IMR-90 (cell line): ENCODE results near the gene EPAS1. TPM values are rescaled to one million over a fixed set of nuclear protein-coding genes. Genes with fewer than 3 reads are reported as not detected.

Experiments
- ATAC-seq: fragments of 200-7000 bp; cut with Tn5 transposase; 2 replicates; pipeline ENCODE4 v1.9.1; 2020; ENCODE audit warnings: low read depth, mild to moderate bottlenecking, moderate library complexity
- BruUV-seq: library from RNA; stranded (reverse); fragments of 400-500 nt; replicated peaks from 2 replicates; lab custom pipeline; 2021; lab: Mats Ljungman, UMichigan
- CTCF ChIA-PET: fragments of 300-600 bp; formaldehyde crosslinking; extraction: SDS; loops from one replicate; lab custom pipeline; 2021; ENCODE audit warnings: antibody characterized with exemption; lab: Yijun Ruan, JAX
- POLR2A ChIA-PET: fragments of 300-600 bp; sonication (Branson Sonifier 250); formaldehyde crosslinking; loops from one replicate; lab custom pipeline; 2022; ENCODE audit warnings: antibody characterized with exemption; ENCODE audit not compliant: unreplicated experiment; lab: Charles Lee
- DNase-seq: peaks from one replicate; pipeline ENCODE4 v3.0.0; 2013
- H2AFZ ChIP-seq: replicated peaks from 2 replicates; pipeline ENCODE3; 2013; ENCODE audit warnings: low read length, mild to moderate bottlenecking; ENCODE audit not compliant: poor library complexity
- H2AK5ac ChIP-seq: 2 replicates; pipeline ENCODE4 v1.6.1; 2013; ENCODE audit warnings: low read depth, low read length, inconsistent platforms
- H2AK9ac ChIP-seq: replicated peaks from 2 replicates; pipeline ENCODE3; 2013; ENCODE audit warnings: mild to moderate bottlenecking, low read depth, low read length, moderate library complexity; ENCODE audit not compliant: poor library complexity
- H2BK120ac ChIP-seq: 2 replicates; pipeline ENCODE4 v1.6.1; 2013; ENCODE audit warnings: low read depth, low read length, inconsistent platforms
- H2BK15ac ChIP-seq: 3 replicates; pipeline ENCODE4 v1.6.1; 2013; ENCODE audit warnings: low read depth, low read length, inconsistent platforms
- H2BK20ac ChIP-seq: 2 replicates; pipeline ENCODE4 v1.6.1; 2013; ENCODE audit warnings: low read depth, mild to moderate bottlenecking, inconsistent platforms, low read length, moderate library complexity
- H2BK5ac ChIP-seq: 2 replicates; pipeline ENCODE4 v1.6.1; 2013; ENCODE audit warnings: mild to moderate bottlenecking, low read depth, low read length, inconsistent platforms; ENCODE audit not compliant: poor library complexity, severe bottlenecking
- H3K14ac ChIP-seq: replicated peaks from 2 replicates; pipeline ENCODE4 v1.6.1; 2013; ENCODE audit warnings: low read depth, low read length, inconsistent platforms
- H3K18ac ChIP-seq: 2 replicates; pipeline ENCODE4 v1.6.1; 2013; ENCODE audit warnings: low read depth, low read length, control low read depth
- H3K23ac ChIP-seq: 2 replicates; pipeline ENCODE4 v1.6.1; 2013; ENCODE audit warnings: low read depth, low read length, inconsistent platforms
- H3K27ac ChIP-seq: 2 replicates; pipeline ENCODE4 v1.5.1; 2013; ENCODE audit warnings: mild to moderate bottlenecking, control low read depth, low read length; ENCODE audit not compliant: insufficient read depth
- H3K27me3 ChIP-seq: 2 replicates; pipeline ENCODE4 v1.6.1; 2013; ENCODE audit warnings: low read length; ENCODE audit not compliant: control insufficient read depth, insufficient read depth
- H3K36me3 ChIP-seq: 2 replicates; pipeline ENCODE4 v1.6.1; 2013; ENCODE audit warnings: low read length, mixed read lengths; ENCODE audit not compliant: control insufficient read depth, insufficient read depth
- H3K4ac ChIP-seq: 2 replicates; pipeline ENCODE4 v1.6.1; 2013; ENCODE audit warnings: low read depth, low read length, inconsistent platforms
- H3K4me1 ChIP-seq: 2 replicates; pipeline ENCODE4 v1.6.1; 2013; ENCODE audit warnings: low read length, mixed read lengths; ENCODE audit not compliant: control insufficient read depth, insufficient read depth
- H3K4me2 ChIP-seq: 2 replicates; pipeline ENCODE4 v1.6.1; 2013; ENCODE audit warnings: low read depth, mild to moderate bottlenecking, control low read depth, low read length, moderate library complexity
- H3K4me3 ChIP-seq: 2 replicates; pipeline ENCODE4 v1.5.1; 2013; ENCODE audit warnings: low read depth, mild to moderate bottlenecking, control low read depth, low read length, moderate library complexity; ENCODE audit not compliant: insufficient read depth
- H3K56ac ChIP-seq: 2 replicates; pipeline ENCODE4 v1.6.1; 2013; ENCODE audit warnings: low read length, inconsistent platforms; ENCODE audit not compliant: insufficient read depth; ENCODE audit errors: extremely low read depth
- H3K79me1 ChIP-seq, 2 experiments: 2 replicates each; pipeline ENCODE4 v1.6.1; 2013; ENCODE audit warnings: low read length in 2 of 2, inconsistent platforms in 1 of 2, low read depth in 1 of 2
- H3K9ac ChIP-seq: 2 replicates; pipeline ENCODE4 v1.6.1; 2013; ENCODE audit warnings: low read depth, low read length, control low read depth
- H3K9me1 ChIP-seq: 2 replicates; pipeline ENCODE4 v1.6.1; 2013; ENCODE audit warnings: low read length, inconsistent platforms; ENCODE audit not compliant: insufficient read depth
- H3K9me3 ChIP-seq: 2 replicates; pipeline ENCODE4 v1.6.1; 2013; ENCODE audit warnings: low read length; ENCODE audit not compliant: control insufficient read depth, insufficient read depth
- H4K20me1 ChIP-seq: 2 replicates; pipeline ENCODE4 v1.6.1; 2013; ENCODE audit warnings: low read length, inconsistent platforms; ENCODE audit not compliant: insufficient read depth
- H4K5ac ChIP-seq: 2 replicates; pipeline ENCODE4 v1.6.1; 2013; ENCODE audit warnings: mild to moderate bottlenecking, low read depth, low read length, control low read depth
- H4K8ac ChIP-seq, 2 experiments: 2 replicates each; pipeline ENCODE4 v1.6.1; 2013; ENCODE audit warnings: low read depth in 2 of 2, low read length in 2 of 2, control low read depth in 1 of 2, inconsistent platforms in 1 of 2
- H4K91ac ChIP-seq: 2 replicates; pipeline ENCODE4 v1.6.1; 2013; ENCODE audit warnings: low read depth, low read length, inconsistent platforms; ENCODE audit not compliant: insufficient read depth
- CEBPB ChIP-seq: IDR thresholded peaks from 2 replicates; pipeline ENCODE4 v1.6.1; 2012; ENCODE audit warnings: low read depth, low read length, improper control_type of control experiment
- CHD1 ChIP-seq: IDR thresholded peaks from 2 replicates; pipeline ENCODE4 v1.6.1; 2012; ENCODE audit warnings: low read depth, low read length, improper control_type of control experiment
- FOS ChIP-seq: fragments of 150-350 bp; IDR thresholded peaks from 2 replicates; pipeline ENCODE4 v1.6.1; 2016; ENCODE audit warnings: low read depth, low read length
- MAFK ChIP-seq: IDR thresholded peaks from 2 replicates; pipeline ENCODE4 v1.6.1; 2012; ENCODE audit warnings: low read depth, low read length, improper control_type of control experiment
- MAZ ChIP-seq: IDR thresholded peaks from 2 replicates; pipeline ENCODE4 v1.6.1; 2012; ENCODE audit warnings: low read depth, mild to moderate bottlenecking, low read length, improper control_type of control experiment, moderate library complexity, borderline replicate concordance
- MXI1 ChIP-seq: IDR thresholded peaks from 2 replicates; pipeline ENCODE4 v1.6.1; 2012; ENCODE audit warnings: low read depth, mild to moderate bottlenecking, low read length, moderate library complexity, borderline replicate concordance
- NFE2L2 ChIP-seq: fragments of 150-350 bp; IDR thresholded peaks from 2 replicates; pipeline ENCODE4 v1.6.1; 2016; ENCODE audit warnings: low read depth, mild to moderate bottlenecking, low read length
- POLR2A ChIP-seq: IDR thresholded peaks from 2 replicates; pipeline ENCODE4 v1.6.1; 2012; ENCODE audit warnings: mild to moderate bottlenecking, low read depth, low read length
- RAD21 ChIP-seq: IDR thresholded peaks from 2 replicates; pipeline ENCODE4 v1.6.1; 2012; ENCODE audit warnings: low read length, improper control_type of control experiment
- RCOR1 ChIP-seq: IDR thresholded peaks from 2 replicates; pipeline ENCODE4 v1.6.1; 2012; ENCODE audit warnings: mild to moderate bottlenecking, low read length, improper control_type of control experiment; ENCODE audit not compliant: insufficient replicate concordance
- SMC3 ChIP-seq: fragments of 150-350 bp; IDR thresholded peaks from 2 replicates; pipeline ENCODE4 v1.6.1; 2016; ENCODE audit warnings: low read depth, mild to moderate bottlenecking, antibody characterized with exemption, low read length, moderate library complexity
- WGBS, 2 experiments: methylation state at CpG; one replicate each; pipeline versions ENCODE4 v1.1.5 to v1.1.7; 2013; ENCODE audit warnings: missing lambda C conversion rate in 2 of 2; ENCODE audit not compliant: insufficient read length in 1 of 2; ENCODE audit errors: extremely low coverage in 2 of 2; 5-methylcytosine and 5-hydroxymethylcytosine counted together
- dilution Hi-C: fragments of 300-500 bp; cut with HindIII; formaldehyde crosslinking; loops from one replicate; pipeline ENCODE4 v1.14.3; 2018; ENCODE audit warnings: low sequenced_read_pairs; ENCODE audit not compliant: unreplicated experiment
- in situ Hi-C: fragments of 300-500 bp; cut with MboI; formaldehyde crosslinking; loops from 3 replicates; pipeline ENCODE4 v1.14.3; 2019; ENCODE audit warnings: low sequenced_read_pairs, inconsistent platforms, mixed read lengths
- intact Hi-C: fragments of 100-400 bp; cut with micrococcal nuclease; formaldehyde crosslinking; loops from 2 replicates; pipeline ENCODE4 v1.10.0; 2022
- polyA plus RNA-seq, 3 experiments: library from polyadenylated mRNA; depleted of rRNA; stranded (reverse); fragments of >200 nt; gene quantifications; 2 replicates each; pipeline ENCODE4 v1.2.3, GENCODE V29; 2012; ENCODE audit warnings: low replicate concordance in 1 of 3
- total RNA-seq: library from RNA; depleted of rRNA; stranded (reverse); fragments of >200 nt; gene quantifications from 2 replicates; pipeline ENCODE4 v1.2.3, GENCODE V29; 2012
- TF ChIP-seq, protein P1 (sequence below): conservative IDR thresholded peaks from 2 replicates; pipeline ENCODE4 v1.5.1; 2012; ENCODE audit warnings: mild to moderate bottlenecking, low read depth, low read length, improper control_type of control experiment
- TF ChIP-seq, protein P2 (sequence below): fragments of 150-350 bp; IDR thresholded peaks from 2 replicates; pipeline ENCODE4 v1.6.1; 2017; ENCODE audit warnings: mild to moderate bottlenecking, antibody characterized with exemption, low read length, low read depth
- TF ChIP-seq, protein P3 (sequence below): fragments of 150-350 bp; IDR thresholded peaks from 2 replicates; pipeline ENCODE4 v1.6.1; 2016; ENCODE audit warnings: low read depth, mild to moderate bottlenecking, low read length, moderate library complexity, borderline replicate concordance

The EPAS1 gene
- total and polyA plus RNA-seq, 2 of the 4 experiments (the other 2 are of a cell fraction): 40.7 to 120 TPM

DNA sequence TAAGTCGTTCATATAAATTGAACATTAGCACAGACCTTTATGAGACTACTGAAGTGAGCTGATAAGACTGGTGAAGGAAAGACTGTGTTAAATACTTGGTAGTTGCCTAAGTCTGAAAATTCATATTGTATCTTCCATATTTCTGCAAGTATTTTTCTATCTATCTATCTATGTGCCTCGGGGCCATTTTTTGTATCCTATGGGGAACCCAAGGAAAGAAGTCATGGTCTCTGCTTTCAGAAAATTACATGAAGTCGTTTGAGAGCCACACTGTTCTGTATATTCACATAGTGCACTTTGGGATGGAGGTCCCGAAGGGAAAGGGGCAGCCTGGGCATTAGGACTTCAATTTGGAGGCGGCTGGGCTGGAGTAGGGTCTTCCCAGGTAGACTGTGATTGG, 89.6 kb downstream of the EPAS1 start:
- DNase-seq (no peak), ATAC-seq (no peak)
- Histone ChIP-seq H3K14ac (no peak overlapping the region), H3K4me2 (no peak overlapping the region), H2AK5ac (no peak overlapping the region), H3K4me1 (peaks cover 6% of the 10 kb centered on the region), H3K4me3 (no peak overlapping the region), H3K36me3 (peaks cover 63% of the 10 kb centered on the region), H4K8ac (no peak overlapping the region), H3K9me1 (peaks cover 12% of the 10 kb centered on the region; the same call in 1 of the 2 replicates), H3K9ac (no peak overlapping the region), H3K18ac (no peak overlapping the region), H2AK9ac (no peak overlapping the region), H3K9me3 (no peaks in the 10 kb centered on the region), H2BK120ac (no peak overlapping the region), H3K4ac (no peak overlapping the region), H4K20me1 (no peaks in the 10 kb centered on the region), H3K23ac (no peak overlapping the region), H3K27me3 (no peaks in the 10 kb centered on the region), H3K27ac (no peak overlapping the region), H3K56ac (no peak overlapping the region), H3K79me1 (peaks cover 0 to 3% of the 10 kb centered on the region in 2 experiments; a peak in 2 of 4 replicates), H2BK20ac (no peak overlapping the region), H2AFZ (no peak overlapping the region), H2BK15ac (no peak overlapping the region), H4K91ac (no peak overlapping the region), H4K5ac (no peak overlapping the region), H2BK5ac (no peak overlapping the region)
- dilution Hi-C loops: no loop called here
- TF ChIP-seq SMC3 (no peak), POLR2A (no peak), RAD21 (no peak), CEBPB (no peak), MXI1 (no peak), FOS (no peak), MAZ (no peak), NFE2L2 (no peak), RCOR1 (no peak), MAFK (no peak), CHD1 (no peak)
- TF ChIP-seq, protein P1, sequence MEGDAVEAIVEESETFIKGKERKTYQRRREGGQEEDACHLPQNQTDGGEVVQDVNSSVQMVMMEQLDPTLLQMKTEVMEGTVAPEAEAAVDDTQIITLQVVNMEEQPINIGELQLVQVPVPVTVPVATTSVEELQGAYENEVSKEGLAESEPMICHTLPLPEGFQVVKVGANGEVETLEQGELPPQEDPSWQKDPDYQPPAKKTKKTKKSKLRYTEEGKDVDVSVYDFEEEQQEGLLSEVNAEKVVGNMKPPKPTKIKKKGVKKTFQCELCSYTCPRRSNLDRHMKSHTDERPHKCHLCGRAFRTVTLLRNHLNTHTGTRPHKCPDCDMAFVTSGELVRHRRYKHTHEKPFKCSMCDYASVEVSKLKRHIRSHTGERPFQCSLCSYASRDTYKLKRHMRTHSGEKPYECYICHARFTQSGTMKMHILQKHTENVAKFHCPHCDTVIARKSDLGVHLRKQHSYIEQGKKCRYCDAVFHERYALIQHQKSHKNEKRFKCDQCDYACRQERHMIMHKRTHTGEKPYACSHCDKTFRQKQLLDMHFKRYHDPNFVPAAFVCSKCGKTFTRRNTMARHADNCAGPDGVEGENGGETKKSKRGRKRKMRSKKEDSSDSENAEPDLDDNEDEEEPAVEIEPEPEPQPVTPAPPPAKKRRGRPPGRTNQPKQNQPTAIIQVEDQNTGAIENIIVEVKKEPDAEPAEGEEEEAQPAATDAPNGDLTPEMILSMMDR: no peak
- TF ChIP-seq, protein P2, sequence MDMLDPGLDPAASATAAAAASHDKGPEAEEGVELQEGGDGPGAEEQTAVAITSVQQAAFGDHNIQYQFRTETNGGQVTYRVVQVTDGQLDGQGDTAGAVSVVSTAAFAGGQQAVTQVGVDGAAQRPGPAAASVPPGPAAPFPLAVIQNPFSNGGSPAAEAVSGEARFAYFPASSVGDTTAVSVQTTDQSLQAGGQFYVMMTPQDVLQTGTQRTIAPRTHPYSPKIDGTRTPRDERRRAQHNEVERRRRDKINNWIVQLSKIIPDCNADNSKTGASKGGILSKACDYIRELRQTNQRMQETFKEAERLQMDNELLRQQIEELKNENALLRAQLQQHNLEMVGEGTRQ: no peak
- TF ChIP-seq, protein P3, sequence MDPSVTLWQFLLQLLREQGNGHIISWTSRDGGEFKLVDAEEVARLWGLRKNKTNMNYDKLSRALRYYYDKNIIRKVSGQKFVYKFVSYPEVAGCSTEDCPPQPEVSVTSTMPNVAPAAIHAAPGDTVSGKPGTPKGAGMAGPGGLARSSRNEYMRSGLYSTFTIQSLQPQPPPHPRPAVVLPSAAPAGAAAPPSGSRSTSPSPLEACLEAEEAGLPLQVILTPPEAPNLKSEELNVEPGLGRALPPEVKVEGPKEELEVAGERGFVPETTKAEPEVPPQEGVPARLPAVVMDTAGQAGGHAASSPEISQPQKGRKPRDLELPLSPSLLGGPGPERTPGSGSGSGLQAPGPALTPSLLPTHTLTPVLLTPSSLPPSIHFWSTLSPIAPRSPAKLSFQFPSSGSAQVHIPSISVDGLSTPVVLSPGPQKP: no peak
- CTCF ChIA-PET: no interaction called here
- 100% methylated on average over 1 of the region's 5 CpGs; no CpG with 5 or more reads in 1 of the 2 experiments for WGBS, 2 experiments
- BruUV-seq: no TSS peak
- intact Hi-C loops: no loop called here
- in situ Hi-C loops: no loop called here
- POLR2A ChIA-PET: no interaction called here
